ENCODE data around the gene DEDD.

GRCh38 chr1:161111527-161111926 is 20.9 kb downstream of the DEDD start:
- TF ChIP-seq SUZ12 (IDR thresholded peaks at IDR 0.05; ENCODE audit: unreplicated experiment) (no peak), CHD1 (IDR thresholded peaks at IDR 0.05; ENCODE audit: low read depth, low read length) (no peak)

All from GM12878 (cell line).